HepG2 (cell line): ENCODE measurements around the gene MRAP. TPM values are rescaled to one million over a fixed set of nuclear protein-coding genes. Genes with fewer than 3 reads are reported as not detected.

ENCODE experiments used
- ATAC-seq: fragments of 200-7000 bp; cut with Tn5 transposase; 3 replicates; pipeline ENCODE4 v1.9.1; 2020; ENCODE audit warnings: mild to moderate bottlenecking, moderate library complexity
- BruUV-seq: library from RNA; stranded (reverse); fragments of 400-500 nt; replicated peaks from 2 replicates; lab custom pipeline; 2021; lab: Mats Ljungman, UMichigan
- CTCF ChIA-PET: fragments of 300-600 bp; formaldehyde crosslinking; extraction: SDS; loops from one replicate; lab custom pipeline; 2021; ENCODE audit warnings: low total read pairs, inconsistent platforms, low intra/inter-chr PET ratio; lab: Yijun Ruan, JAX
- POLR2A ChIA-PET: fragments of 350-600 bp; sonication (Branson Sonifier 250); formaldehyde crosslinking; loops from one replicate; lab custom pipeline; 2020; ENCODE audit warnings: antibody characterized with exemption, inconsistent platforms; lab: Yijun Ruan, JAX
- DNase-seq: peaks from one replicate; pipeline ENCODE4 v3.0.0-alpha.2; 2015; ENCODE audit warnings: low spot score
- FAIRE-seq: peaks from 3 replicates; lab custom pipeline; 2011; peaks lifted over from hg19 to GRCh38; lab: Jason Lieb, UNC
- H2AFZ ChIP-seq: one replicate; pipeline ENCODE4 v1.6.1; 2011; ENCODE audit warnings: low read length, inconsistent platforms
- H3K27ac ChIP-seq: fragments of 300-600 bp; 3 replicates; pipeline ENCODE4 v1.8.0; 2011; ENCODE audit warnings: mixed run types, mild to moderate bottlenecking, mixed read lengths, low read length, inconsistent platforms; ENCODE audit not compliant: insufficient read depth; ENCODE audit errors: extremely low read length
- H3K27me3 ChIP-seq, 2 experiments: fragments of 200-600 bp in 1 of 2; 2 replicates in 1 of 2; 3 replicates in 1 of 2; pipeline versions ENCODE4 v1.6.0 to v1.8.0; 2011; ENCODE audit warnings: low read length in 2 of 2, mild to moderate bottlenecking in 2 of 2, moderate library complexity in 2 of 2, inconsistent platforms in 1 of 2; ENCODE audit not compliant: insufficient read depth in 2 of 2, control insufficient read depth in 1 of 2
- H3K36me3 ChIP-seq, 2 experiments: fragments of 200-600 bp in 1 of 2; replicated peaks in 1 of 2; 2 replicates in 1 of 2; 3 replicates in 1 of 2; pipeline versions ENCODE4 v1.5.1 to v1.8.0; 2011; ENCODE audit warnings: low read length in 2 of 2, inconsistent platforms in 1 of 2; ENCODE audit not compliant: insufficient read depth in 2 of 2, control insufficient read depth in 1 of 2
- H3K4me1 ChIP-seq: 2 replicates; pipeline ENCODE4 v1.5.1; 2012; ENCODE audit warnings: low read length, inconsistent platforms; ENCODE audit not compliant: insufficient read depth
- H3K4me2 ChIP-seq: 2 replicates; pipeline ENCODE4 v1.6.0; 2011; ENCODE audit warnings: low read depth, low read length, inconsistent platforms
- H3K4me3 ChIP-seq, 3 experiments: fragments of 200-600 bp in 1 of 3; sonication (generic), shearing (Covaris generic) in 1 of 3; replicated peaks in 1 of 3; 2 replicates each; pipeline ENCODE4 v1.5.1; 2011 to 2016; ENCODE audit warnings: low read length in 3 of 3, inconsistent platforms in 2 of 3, low read depth in 2 of 3, mild to moderate bottlenecking in 2 of 3, control low read depth in 1 of 3, mixed read lengths in 1 of 3; ENCODE audit not compliant: insufficient read depth in 1 of 3
- H3K79me2 ChIP-seq: one replicate; pipeline ENCODE4 v1.6.1; 2011; ENCODE audit warnings: low read length, inconsistent platforms; ENCODE audit not compliant: insufficient read depth
- H3K9ac ChIP-seq: 2 replicates; pipeline ENCODE4 v1.6.0; 2011; ENCODE audit warnings: mild to moderate bottlenecking, low read depth, low read length, inconsistent platforms; ENCODE audit not compliant: insufficient read depth
- H3K9me3 ChIP-seq: 2 replicates; pipeline ENCODE4 v1.5.1; 2012; ENCODE audit warnings: mild to moderate bottlenecking, low read length
- H4K20me1 ChIP-seq: 2 replicates; pipeline ENCODE4 v1.6.0; 2011; ENCODE audit warnings: inconsistent platforms, mild to moderate bottlenecking, low read length, moderate library complexity; ENCODE audit not compliant: insufficient read depth
- FOXA1 ChIP-seq, 2 experiments: fragments of 450-650 bp in 1 of 2; sonication (generic) in 1 of 2; formaldehyde crosslinking in 1 of 2; IDR thresholded peaks; 2 replicates each; pipeline versions ENCODE4 v1.4.0 to v1.6.1; 2016 to 2020; ENCODE audit warnings: missing genetic modification reagents in 1 of 2
- NFE2L1 ChIP-seq: sonication (generic); formaldehyde crosslinking; IDR thresholded peaks from 2 replicates; pipeline ENCODE4 v1.4.0; 2020; ENCODE audit warnings: missing genetic modification reagents, mild to moderate bottlenecking, borderline replicate concordance
- ZNF407 ChIP-seq: sonication (generic); formaldehyde crosslinking; IDR thresholded peaks from one replicate; pipeline ENCODE4 v1.5.1; 2020; ENCODE audit warnings: mild to moderate bottlenecking, missing genetic modification reagents; ENCODE audit errors: not compliant biosample characterization
- in situ Hi-C: cut with HindIII; loops from 2 replicates; pipeline ENCODE4 v1.10.0; 2017; ENCODE audit warnings: low pct_unique_long_range_greater_than_20kb; ENCODE audit not compliant: extremely low pct_ligation_motif_present
- intact Hi-C: fragments of 100-400 bp; cut with micrococcal nuclease; formaldehyde crosslinking; loops from one replicate; pipeline ENCODE4 v1.10.0; 2022; ENCODE audit not compliant: unreplicated experiment
- polyA plus RNA-seq, 8 experiments: library from polyadenylated mRNA; depleted of rRNA in 3 of 8; stranded (reverse) in 7 of 8; unstranded in 1 of 8; fragments of >200 nt; fragmentation: Illumina TruSeq in 4 of 8; extraction: Trizol in 4 of 8; gene quantifications; 2 replicates each; pipeline versions ENCODE4 v1.2.1 to v1.2.3, GENCODE V29; 2011 to 2016; ENCODE audit warnings: low read depth in 4 of 8, missing spikeins in 1 of 8, mixed read lengths in 1 of 8; ENCODE audit not compliant: insufficient read depth in 1 of 8
- total RNA-seq, 5 experiments: library from RNA; depleted of rRNA; stranded (reverse); fragments of >200 nt; fragmentation: Illumina TruSeq; extraction: Trizol; gene quantifications; 2 replicates each; pipeline ENCODE4 v1.2.3, GENCODE V29; 2016; ENCODE audit warnings: low read depth in 1 of 5

MRAP gene
- total and polyA plus RNA-seq, 2 of the 13 experiments (the other 11 are each of a cell fraction or from before 2014, with no cell fraction given): 0.46 to 1.2 TPM

- TF ChIP-seq ZNF407 (CRISPR knock-in tag) (no peak), FOXA1 (IDR thresholded peaks at IDR 0.05) (no peak), FOXA1 (CRISPR knock-in tag; IDR thresholded peaks at IDR 0.05) (no peak), NFE2L1 (CRISPR knock-in tag) (no peak)
- ATAC-seq (no peak), DNase-seq (no peak), FAIRE-seq (no peak)
- H3K9ac ChIP-seq: no peak overlapping the region
- no peak overlapping the region for H3K4me2 ChIP-seq
- intact Hi-C loops (no loop called here), in situ Hi-C loops (loop anchor here (10.0 to 25.0 kb wide), 2 partner anchors 265 to 477 kb away; no protein-coding TSS in a partner anchor)
- POLR2A ChIA-PET: no interaction called here
- CTCF ChIA-PET: no interaction called here
- H3K79me2 ChIP-seq: no peaks in the 10 kb centered on the region
- no TSS peak for BruUV-seq
- H3K4me3 ChIP-seq: no peak overlapping the region
- H3K36me3 ChIP-seq: no peaks in the 10 kb centered on the region
- H3K27me3 ChIP-seq: peaks cover 0 to 36% of the 10 kb centered on the region in 2 experiments; a peak in 4 of 5 replicates
- H3K9me3 ChIP-seq: no peaks in the 10 kb centered on the region
- H2AFZ ChIP-seq: no peak overlapping the region
- H3K27ac ChIP-seq: no peak overlapping the region
- no peaks in the 10 kb centered on the region for H3K4me1 ChIP-seq
- no peaks in the 10 kb centered on the region for H4K20me1 ChIP-seq
Observed at GRCh38 chr21:32252136-32252535, 46.5 kb upstream of the MRAP start.
